HL-60 (cell line): ENCODE results near the gene POLRMT.
A peak's percentile ranks its signal among the peaks of the same experiment; 100 is the strongest.

Experiments
- DNase-seq, 2 experiments: peaks; one replicate each; pipeline ENCODE4 v3.0.0-alpha.2; 2010 to 2020; ENCODE audit warnings: low read depth in 1 of 2, low spot score in 1 of 2
- H3K27ac ChIP-seq: fragments of 250-450 bp; sonication (Bioruptor Pico); replicated peaks from 2 replicates; pipeline ENCODE4 v1.5.1; 2020; ENCODE audit warnings: mild to moderate bottlenecking, moderate library complexity
- H3K27me3 ChIP-seq: fragments of 250-450 bp; sonication (Bioruptor Pico); 2 replicates; pipeline ENCODE4 v1.5.1; 2021; ENCODE audit warnings: mild to moderate bottlenecking, moderate library complexity; ENCODE audit not compliant: insufficient read depth, poor library complexity, severe bottlenecking
- H3K4me3 ChIP-seq: replicated peaks from 2 replicates; pipeline ENCODE4 v1.5.1; 2011; ENCODE audit warnings: mild to moderate bottlenecking, control low read depth, low read length; ENCODE audit not compliant: insufficient read depth
- CTCF ChIP-seq: IDR thresholded peaks from one replicate; pipeline ENCODE4 v1.5.1; 2011; ENCODE audit warnings: low read length, control low read depth, inconsistent platforms; ENCODE audit not compliant: insufficient read depth
- GABPA ChIP-seq: IDR thresholded peaks from 2 replicates; pipeline ENCODE4 v1.6.1; 2012; ENCODE audit warnings: low read depth
- POLR2AphosphoS5 ChIP-seq: IDR thresholded peaks from 2 replicates; pipeline ENCODE4 v1.6.1; 2012; ENCODE audit warnings: low read depth
- REST ChIP-seq: IDR thresholded peaks from 2 replicates; pipeline ENCODE4 v1.6.1; 2012; ENCODE audit warnings: low read depth; ENCODE audit not compliant: insufficient replicate concordance
- SPI1 ChIP-seq: IDR thresholded peaks from 2 replicates; pipeline ENCODE4 v1.6.1; 2012; ENCODE audit warnings: low read depth, mild to moderate bottlenecking, borderline replicate concordance

Gene POLRMT

GRCh38 chr19:680287-681028 is 47.1 kb upstream of the POLRMT start:
- Histone ChIP-seq H3K27me3 (peaks cover 10% of the 10 kb centered on the region), H3K4me3 (peak overlapping the region; percentile 59), H3K27ac (peak overlapping the region; percentile 82)
- peak; percentile 97 to 99 for DNase-seq
- TF ChIP-seq SPI1: no peak
- TF ChIP-seq REST: no peak
- peak; percentile 23 for TF ChIP-seq CTCF
- no peak for TF ChIP-seq GABPA
- peak; percentile 51; the same call in 1 of the 2 replicates for TF ChIP-seq POLR2AphosphoS5

- DNase-seq: peak; percentile 51 to 60
- peaks cover 14% of the 10 kb centered on the region for H3K27me3 ChIP-seq
- peak overlapping the region; percentile 60 for H3K27ac ChIP-seq
- TF ChIP-seq SPI1 (no peak), POLR2AphosphoS5 (no peak), REST (no peak), GABPA (no peak), CTCF (no peak)
- H3K4me3 ChIP-seq: peak overlapping the region; percentile 59
These were observed 46.3 kb upstream of the POLRMT start for GRCh38 chr19:679418-680286.

GRCh38 chr19:678791-679388 is 45.6 kb upstream of the POLRMT start:
- TF ChIP-seq SPI1 (no peak), REST (no peak), POLR2AphosphoS5 (no peak), GABPA (no peak), CTCF (no peak)
- no peak for DNase-seq
- Histone ChIP-seq H3K27ac (peak overlapping the region; percentile 60; the same call in 1 of the 2 replicates), H3K4me3 (peak overlapping the region; percentile 59; the same call in 1 of the 2 replicates), H3K27me3 (peaks cover 14% of the 10 kb centered on the region)
